ENCODE data around the gene FCRLA. TPM values are rescaled to one million over a fixed set of nuclear protein-coding genes. Genes with fewer than 3 reads are reported as not detected.

FCRLA gene, protein sequence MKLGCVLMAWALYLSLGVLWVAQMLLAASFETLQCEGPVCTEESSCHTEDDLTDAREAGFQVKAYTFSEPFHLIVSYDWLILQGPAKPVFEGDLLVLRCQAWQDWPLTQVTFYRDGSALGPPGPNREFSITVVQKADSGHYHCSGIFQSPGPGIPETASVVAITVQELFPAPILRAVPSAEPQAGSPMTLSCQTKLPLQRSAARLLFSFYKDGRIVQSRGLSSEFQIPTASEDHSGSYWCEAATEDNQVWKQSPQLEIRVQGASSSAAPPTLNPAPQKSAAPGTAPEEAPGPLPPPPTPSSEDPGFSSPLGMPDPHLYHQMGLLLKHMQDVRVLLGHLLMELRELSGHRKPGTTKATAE
- total RNA-seq, result 0.21 TPM in 1 of 2 replicates, not detected in the other

DNA sequence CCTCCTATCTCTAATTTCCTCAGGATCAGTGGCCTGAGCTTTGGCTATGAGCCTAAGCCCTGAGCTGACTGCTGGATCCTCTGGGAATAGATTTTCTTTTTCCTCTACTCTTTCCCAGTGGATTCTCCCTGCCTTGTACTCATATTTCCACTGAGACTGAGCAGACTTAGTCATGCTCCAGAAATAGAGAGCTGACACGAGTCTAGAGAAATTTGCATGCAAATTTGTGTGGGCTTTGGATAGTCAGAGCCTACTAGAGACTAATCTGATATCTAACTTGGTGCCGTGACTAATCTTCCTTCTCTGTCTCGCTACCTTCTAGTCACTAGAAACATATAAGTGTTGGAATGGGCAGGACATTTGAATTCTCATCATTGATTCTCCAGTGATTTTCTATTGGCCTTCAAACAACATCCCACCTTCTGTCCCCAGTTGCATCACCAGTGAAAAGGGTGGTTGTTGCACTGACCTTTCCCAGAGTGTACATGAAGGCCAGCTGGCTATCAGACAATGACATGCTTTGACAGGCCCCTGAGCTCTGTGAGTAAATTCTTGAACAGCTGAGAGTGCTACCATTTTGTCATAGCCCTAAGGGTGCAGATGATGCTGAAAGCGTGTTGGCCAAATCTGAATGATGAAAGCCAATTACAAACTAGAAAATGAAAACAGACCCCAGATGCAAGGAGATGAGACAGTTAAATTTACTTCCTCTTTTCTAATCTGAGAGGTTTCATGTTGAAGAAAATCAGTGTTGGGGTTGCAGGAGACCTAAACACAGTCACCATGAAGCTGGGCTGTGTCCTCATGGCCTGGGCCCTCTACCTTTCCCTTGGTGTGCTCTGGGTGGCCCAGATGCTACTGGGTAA, at the start of gene FCRLA:
FCRLA (plus strand) TSS at position 748 of the 866 bp plus-strand sequence; CDS start at position 784, 36 bp downstream.

GRCh38 chr1:161662684-161663339, 44.2 kb upstream of the FCRLA start, which contains the start of gene FCGR2B:
TSS of gene FCGR2B (plus strand) at chr1:161663143. CDS start at chr1:161663242, 99 bp downstream.

DNA sequence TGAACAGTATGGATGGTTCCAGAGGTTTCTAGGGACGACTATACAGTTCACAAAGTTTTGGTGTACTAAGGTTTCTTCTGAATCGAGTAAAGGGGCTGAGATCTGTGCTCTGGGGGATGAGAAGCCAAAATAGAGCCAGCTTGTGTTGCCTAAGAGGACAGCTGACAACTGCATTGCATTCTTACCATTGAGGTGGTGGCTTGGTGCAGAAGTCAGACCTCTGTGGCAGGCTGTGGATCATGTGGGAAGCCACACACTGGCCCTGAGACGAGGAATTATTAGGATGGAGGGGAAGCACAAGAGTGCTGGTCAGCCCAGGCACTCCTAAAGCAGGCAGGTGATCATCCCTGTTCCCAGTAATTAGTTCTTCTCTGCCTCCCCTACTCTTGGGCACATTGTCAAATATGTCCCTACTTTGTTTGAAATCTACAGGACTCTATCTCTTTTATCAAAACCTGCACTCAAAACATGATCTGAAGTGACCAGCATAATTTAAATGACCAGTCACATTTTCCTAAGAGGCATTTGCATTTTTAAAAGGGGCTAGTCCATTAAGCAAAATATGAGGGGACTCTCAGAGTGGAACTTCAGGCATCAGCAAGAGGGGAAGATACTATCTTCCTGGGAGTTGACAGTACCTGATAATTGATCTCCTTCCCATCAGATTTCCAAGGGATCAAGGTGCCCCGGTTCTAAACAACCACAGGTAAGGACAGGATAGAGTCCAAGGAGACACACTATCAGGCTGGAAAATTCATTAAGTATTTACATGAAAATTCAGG, 14.1 kb downstream of the FCRLA start, which contains the start of gene FCRLB:
FCRLB (plus strand) TSS at position 589 of the 782 bp plus-strand sequence. CDS start 1,129 bp downstream, outside the sequence.

GRCh38 chr1:161749509-161750407, 42.7 kb downstream of the FCRLA start, which contains the start of gene DUSP12:
TSS of gene DUSP12 (plus strand) at chr1:161749786. CDS start at chr1:161749802, 16 bp downstream.

Other genes starting within 250 kb of the FCRLA start
- gene FCGR2A, start 201.8 kb upstream of the FCRLA start, total RNA-seq, result 0.35 TPM in 1 of 2 replicates, not detected in the other
- gene HSPA6, start 182.7 kb upstream of the FCRLA start, total RNA-seq, result 0.19 and 0.21 TPM in 2 replicates
- not detected in 2 replicates for gene FCGR3A, start 157.4 kb upstream of the FCRLA start, total RNA-seq
- not detected in 2 replicates for gene FCGR3B, start 76.1 kb upstream of the FCRLA start, total RNA-seq
- not detected in 2 replicates for gene FCGR2B, start 44.1 kb upstream of the FCRLA start, total RNA-seq
- gene FCRLB, start 14.3 kb downstream of the FCRLA start, total RNA-seq, result 1.6 and 2.7 TPM in 2 replicates
- gene DUSP12, start 42.6 kb downstream of the FCRLA start, total RNA-seq, result 22.7 and 24.1 TPM in 2 replicates
- gene ATF6, start 59.1 kb downstream of the FCRLA start, total RNA-seq, result 12.4 and 17.0 TPM in 2 replicates